Naive B cell (primary cell): Measurements from ENCODE around the gene CSF1R. TPM values are rescaled to one million over a fixed set of nuclear protein-coding genes. Genes with fewer than 3 reads are reported as not detected.

ENCODE experiments used
- ATAC-seq, 2 donors: fragments of 150-1000 bp; cut with Tn5 transposase; 2 replicates each; pipeline ENCODE4 v1.10.0; 2021; ENCODE audit warnings: low read depth in 2 of 2, mild to moderate bottlenecking in 2 of 2, moderate library complexity in 2 of 2
- DNase-seq: peaks from one replicate; pipeline ENCODE4 v3.0.0; 2022
- H3K27ac Mint-ChIP-seq, 6 donors: one replicate each; pipeline ENCODE4 v1.8.0; 2020 to 2022; ENCODE audit warnings: mild to moderate bottlenecking in 6 of 6, mixed read lengths in 6 of 6, moderate library complexity in 5 of 6, inconsistent platforms in 2 of 6
- H3K27me3 Mint-ChIP-seq, 3 donors: one replicate each; pipeline ENCODE4 v1.8.0; 2021 to 2022; ENCODE audit warnings: mixed read lengths in 3 of 3, mild to moderate bottlenecking in 1 of 3
- H3K36me3 Mint-ChIP-seq, 2 donors: one replicate each; pipeline ENCODE4 v1.8.0; 2020 to 2022; ENCODE audit warnings: mixed read lengths in 2 of 2, inconsistent platforms in 1 of 2, mild to moderate bottlenecking in 1 of 2
- H3K4me1 Mint-ChIP-seq, 3 donors: one replicate each; pipeline ENCODE4 v1.8.0; 2020 to 2022; ENCODE audit warnings: mixed read lengths in 3 of 3, inconsistent platforms in 1 of 3, mild to moderate bottlenecking in 1 of 3, moderate library complexity in 1 of 3
- H3K4me3 Mint-ChIP-seq, 8 donors: one replicate each; pipeline ENCODE4 v1.8.0; 2020 to 2022; ENCODE audit warnings: mild to moderate bottlenecking in 8 of 8, mixed read lengths in 8 of 8, moderate library complexity in 8 of 8, inconsistent platforms in 2 of 8
- H3K9me3 Mint-ChIP-seq, 7 donors: one replicate each; pipeline ENCODE4 v1.8.0; 2020 to 2022; ENCODE audit warnings: mixed read lengths in 7 of 7, mild to moderate bottlenecking in 5 of 7, inconsistent platforms in 2 of 7, moderate library complexity in 1 of 7
- polyA plus RNA-seq, 6 donors: library from polyadenylated mRNA; unstranded; fragments of 300-500 nt; fragmentation: Illumina TruSeq; gene quantifications; one replicate each; pipeline ENCODE4 v1.2.3, GENCODE V29; 2021; ENCODE audit warnings: low read depth in 6 of 6

The CSF1R gene
- polyA plus RNA-seq, 6 donors from 2014 or later, result 0.20 to 1.5 (median 0.96) TPM

DNA sequence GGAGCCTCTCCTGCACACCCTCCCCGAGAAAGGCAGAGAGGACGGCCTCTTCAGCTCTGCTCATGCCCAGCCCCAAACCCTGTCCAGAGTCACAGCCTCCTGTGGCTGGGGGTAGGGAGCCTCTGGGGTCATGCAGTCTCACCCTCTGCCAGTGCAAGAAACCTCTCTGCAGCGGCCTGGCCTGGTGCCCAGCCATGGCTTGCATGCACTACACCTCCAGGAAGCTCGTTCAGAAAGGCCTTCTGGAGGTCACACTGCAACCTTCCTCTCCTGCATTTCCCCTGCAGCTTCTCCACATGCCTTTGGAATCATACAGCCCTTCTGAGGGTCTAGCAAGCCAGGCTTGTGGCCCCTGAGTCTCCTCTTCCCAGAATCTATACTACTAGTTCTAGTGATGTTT lies 17.9 kb downstream of the CSF1R start:
- peak overlapping the region in 1 of 6 donors; percentile 27 for H3K27ac Mint-ChIP-seq
- peaks cover 0 to 6% (median 0%) of the 10 kb centered on the region in 3 donors for H3K27me3 Mint-ChIP-seq
- no peak overlapping the region for H3K4me3 Mint-ChIP-seq
- ATAC-seq (no peak), DNase-seq (no peak)
- peaks cover 0 to 6% (median 3%) of the 10 kb centered on the region in 7 donors for H3K9me3 Mint-ChIP-seq
- H3K36me3 Mint-ChIP-seq, result no peaks in the 10 kb centered on the region
- peaks cover 6 to 15% (median 13%) of the 10 kb centered on the region in 3 donors for H3K4me1 Mint-ChIP-seq

- Mint-ChIP-seq H3K9me3 (peaks cover 0 to 5% (median 3%) of the 10 kb centered on the region in 7 donors), H3K27ac (no peak overlapping the region), H3K4me3 (no peak overlapping the region), H3K36me3 (no peaks in the 10 kb centered on the region), H3K4me1 (peaks cover 6 to 15% (median 13%) of the 10 kb centered on the region in 3 donors), H3K27me3 (peaks cover 0 to 6% (median 0%) of the 10 kb centered on the region in 3 donors)
- ATAC-seq (no peak), DNase-seq (no peak)
Measured at GRCh38 chr5:150068071-150068470, 18.3 kb downstream of the CSF1R start.

GRCh38 chr5:150067405-150067960 lies 18.9 kb downstream of the CSF1R start:
- peaks cover 6 to 15% (median 13%) of the 10 kb centered on the region in 3 donors for H3K4me1 Mint-ChIP-seq
- no peak for ATAC-seq
- H3K27ac Mint-ChIP-seq, result peak overlapping the region in 1 of 6 donors; percentile 69
- no peaks in the 10 kb centered on the region for H3K9me3 Mint-ChIP-seq
- no peak for DNase-seq
- H3K4me3 Mint-ChIP-seq, result no peak overlapping the region
- H3K27me3 Mint-ChIP-seq, result peaks cover 0 to 6% (median 0%) of the 10 kb centered on the region in 3 donors
- no peaks in the 10 kb centered on the region for H3K36me3 Mint-ChIP-seq

- ATAC-seq (no peak), DNase-seq (no peak)
- H3K4me3 Mint-ChIP-seq, result peak overlapping the region in 2 of 8 donors; percentile 21 to 34
- no peaks in the 10 kb centered on the region for H3K36me3 Mint-ChIP-seq
- H3K27me3 Mint-ChIP-seq, result peaks cover 0 to 6% (median 0%) of the 10 kb centered on the region in 3 donors
- no peaks in the 10 kb centered on the region for H3K9me3 Mint-ChIP-seq
- H3K4me1 Mint-ChIP-seq, result peaks cover 6 to 15% (median 13%) of the 10 kb centered on the region in 3 donors
- H3K27ac Mint-ChIP-seq, result peak overlapping the region in 2 of 6 donors; percentile 21 to 69
Measured at GRCh38 chr5:150066901-150067396, 19.4 kb downstream of the CSF1R start.

DNA sequence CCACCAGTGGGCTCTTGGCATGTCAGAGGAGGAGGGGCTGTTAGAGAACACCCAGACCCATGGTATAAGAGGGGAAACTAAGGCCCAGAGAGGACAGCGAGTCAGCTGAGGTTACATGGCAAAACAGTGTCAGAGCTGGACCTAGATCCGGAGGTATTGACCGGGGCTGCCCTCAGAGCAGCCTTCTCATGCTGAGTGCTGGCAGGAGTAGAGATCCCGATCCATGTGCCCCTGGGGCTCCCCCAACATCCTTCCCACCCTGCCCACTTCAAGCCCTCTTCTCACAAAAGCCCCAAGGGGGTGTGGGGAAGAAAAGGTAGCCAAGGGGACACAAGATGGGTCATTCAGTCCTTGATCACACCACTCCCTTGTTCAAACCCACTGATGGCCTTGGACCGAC lies 19.9 kb downstream of the CSF1R start:
- Mint-ChIP-seq H3K27ac (peak overlapping the region in 1 of 6 donors; percentile 2), H3K4me1 (peaks cover 6 to 15% (median 13%) of the 10 kb centered on the region in 3 donors), H3K9me3 (no peaks in the 10 kb centered on the region), H3K4me3 (no peak overlapping the region), H3K36me3 (no peaks in the 10 kb centered on the region), H3K27me3 (peaks cover 0 to 6% (median 0%) of the 10 kb centered on the region in 3 donors)
- ATAC-seq (no peak), DNase-seq (no peak)

DNA sequence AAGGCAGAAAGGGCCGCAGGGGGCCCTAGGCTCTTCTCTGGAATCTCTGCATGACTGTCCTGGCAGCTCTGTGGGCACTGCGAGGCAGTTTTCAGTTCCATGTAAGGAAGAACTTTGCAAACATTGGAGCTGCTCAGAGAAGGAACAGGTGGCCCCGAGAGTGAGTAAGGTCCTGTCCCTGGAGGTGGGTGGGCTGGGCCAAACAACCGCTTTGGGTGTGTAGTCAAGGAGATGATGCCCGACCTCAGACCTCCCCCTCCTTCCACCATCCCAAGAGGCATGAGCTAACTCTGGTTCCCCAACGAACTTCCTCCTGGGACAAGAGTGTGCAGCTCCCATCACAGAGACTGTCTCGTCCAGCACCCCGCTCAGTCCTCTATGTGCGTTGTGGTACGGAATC lies 20.5 kb downstream of the CSF1R start:
- Mint-ChIP-seq H3K9me3 (no peaks in the 10 kb centered on the region), H3K27me3 (peaks cover 0 to 6% (median 0%) of the 10 kb centered on the region in 3 donors), H3K4me3 (no peak overlapping the region), H3K36me3 (no peaks in the 10 kb centered on the region), H3K27ac (peak overlapping the region in 2 of 6 donors; percentile 2 to 34), H3K4me1 (peaks cover 6 to 15% (median 13%) of the 10 kb centered on the region in 3 donors)
- DNase-seq (no peak), ATAC-seq (no peak)

GRCh38 chr5:150065346-150065745 lies 21.0 kb downstream of the CSF1R start:
- peak overlapping the region in 1 of 8 donors; percentile 3 for H3K4me3 Mint-ChIP-seq
- H3K36me3 Mint-ChIP-seq, result no peaks in the 10 kb centered on the region
- H3K27ac Mint-ChIP-seq, result no peak overlapping the region
- H3K9me3 Mint-ChIP-seq, result no peaks in the 10 kb centered on the region
- peaks cover 6 to 15% (median 13%) of the 10 kb centered on the region in 3 donors for H3K4me1 Mint-ChIP-seq
- ATAC-seq (no peak), DNase-seq (no peak)
- H3K27me3 Mint-ChIP-seq, result peaks cover 0 to 6% (median 0%) of the 10 kb centered on the region in 3 donors

GRCh38 chr5:150064681-150065220 lies 21.6 kb downstream of the CSF1R start:
- no peak for DNase-seq
- H3K27ac Mint-ChIP-seq, result no peak overlapping the region
- H3K27me3 Mint-ChIP-seq, result peaks cover 0 to 6% (median 0%) of the 10 kb centered on the region in 3 donors
- no peak overlapping the region for H3K4me3 Mint-ChIP-seq
- no peaks in the 10 kb centered on the region for H3K9me3 Mint-ChIP-seq
- no peaks in the 10 kb centered on the region for H3K36me3 Mint-ChIP-seq
- ATAC-seq, result no peak
- peaks cover 6 to 15% (median 13%) of the 10 kb centered on the region in 3 donors for H3K4me1 Mint-ChIP-seq

GRCh38 chr5:150063638-150064037 lies 22.7 kb downstream of the CSF1R start:
- no peaks in the 10 kb centered on the region for H3K36me3 Mint-ChIP-seq
- no peaks in the 10 kb centered on the region for H3K9me3 Mint-ChIP-seq
- H3K4me3 Mint-ChIP-seq, result no peak overlapping the region
- H3K27ac Mint-ChIP-seq, result peak overlapping the region in 1 of 6 donors; percentile 61
- H3K4me1 Mint-ChIP-seq, result peaks cover 8 to 15% (median 13%) of the 10 kb centered on the region in 3 donors
- H3K27me3 Mint-ChIP-seq, result peaks cover 0 to 6% (median 0%) of the 10 kb centered on the region in 3 donors
- DNase-seq (no peak), ATAC-seq (no peak)

DNA sequence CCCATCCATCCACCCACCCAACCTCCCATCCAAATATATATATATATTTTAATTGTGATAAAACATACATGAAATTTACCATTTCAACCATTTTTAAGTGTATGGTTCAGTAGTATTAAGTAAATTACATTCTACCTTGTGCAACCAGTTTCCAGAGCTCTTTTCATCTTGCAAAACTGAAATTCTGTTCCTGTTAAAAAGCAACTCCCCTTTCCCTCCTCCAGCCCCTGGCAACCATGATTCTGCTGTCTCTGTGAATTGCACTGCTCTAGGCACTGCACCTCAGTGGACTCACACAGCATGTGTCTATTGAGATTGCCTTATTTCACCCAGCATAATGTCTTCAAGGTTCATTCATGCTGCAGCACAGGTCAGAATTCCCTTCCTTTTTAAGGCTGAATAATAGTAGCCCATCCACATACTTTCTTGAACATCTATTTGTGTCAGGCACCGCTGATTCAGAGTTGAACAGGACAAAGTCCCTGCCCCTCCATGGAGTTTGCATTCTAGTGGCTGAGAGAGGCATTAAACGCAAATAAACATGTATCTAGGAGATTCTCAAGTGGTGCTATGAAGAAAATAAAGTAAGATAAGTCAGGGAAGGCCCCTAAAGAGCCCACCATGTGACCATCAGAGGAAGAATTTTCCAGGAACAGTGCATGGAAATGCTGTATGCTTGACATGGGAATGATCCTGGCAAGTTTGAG lies 24.0 kb downstream of the CSF1R start:
- no peak overlapping the region for H3K27ac Mint-ChIP-seq
- no peak overlapping the region for H3K4me3 Mint-ChIP-seq
- H3K9me3 Mint-ChIP-seq, result no peaks in the 10 kb centered on the region
- H3K4me1 Mint-ChIP-seq, result peaks cover 8 to 13% (median 12%) of the 10 kb centered on the region in 3 donors
- H3K36me3 Mint-ChIP-seq, result no peaks in the 10 kb centered on the region
- DNase-seq (no peak), ATAC-seq (no peak)
- H3K27me3 Mint-ChIP-seq, result peaks cover 0 to 6% (median 0%) of the 10 kb centered on the region in 3 donors

- no peaks in the 10 kb centered on the region for H3K36me3 Mint-ChIP-seq
- DNase-seq (no peak), ATAC-seq (no peak)
- no peaks in the 10 kb centered on the region for H3K9me3 Mint-ChIP-seq
- peak overlapping the region in 1 of 6 donors; percentile 92 for H3K27ac Mint-ChIP-seq
- H3K4me1 Mint-ChIP-seq, result peaks cover 0 to 7% (median 5%) of the 10 kb centered on the region in 3 donors
- no peak overlapping the region for H3K4me3 Mint-ChIP-seq
- peaks cover 0 to 6% (median 0%) of the 10 kb centered on the region in 3 donors for H3K27me3 Mint-ChIP-seq
Measured at GRCh38 chr5:150061538-150061995, 24.8 kb downstream of the CSF1R start.

DNA sequence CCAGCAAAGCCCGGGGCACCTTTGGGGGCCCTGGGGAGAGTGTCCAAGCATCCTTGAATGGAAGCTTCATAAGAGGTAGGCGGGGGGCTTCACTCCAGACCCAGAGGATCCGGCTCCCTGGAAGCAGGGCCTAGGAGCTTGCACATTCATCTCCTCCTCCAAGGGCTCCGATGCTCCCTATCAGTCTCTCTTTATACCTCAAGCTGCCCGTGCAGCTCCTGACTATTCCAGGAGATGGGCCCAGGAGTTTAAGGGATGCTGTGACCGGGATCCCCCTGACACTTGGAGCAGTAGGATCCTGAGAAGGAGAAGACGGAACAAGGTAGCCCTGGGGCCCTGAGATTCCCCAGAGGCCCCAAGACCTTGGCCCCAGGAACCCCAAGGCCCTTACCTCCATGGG lies 25.9 kb downstream of the CSF1R start:
- Mint-ChIP-seq H3K4me3 (no peak overlapping the region), H3K27ac (no peak overlapping the region), H3K9me3 (no peaks in the 10 kb centered on the region), H3K36me3 (no peaks in the 10 kb centered on the region), H3K4me1 (peaks cover 0 to 6% (median 0%) of the 10 kb centered on the region in 3 donors), H3K27me3 (no peaks in the 10 kb centered on the region)
- DNase-seq (no peak), ATAC-seq (no peak)

- H3K9me3 Mint-ChIP-seq, result no peaks in the 10 kb centered on the region
- DNase-seq (no peak), ATAC-seq (no peak)
- no peak overlapping the region for H3K4me3 Mint-ChIP-seq
- no peaks in the 10 kb centered on the region for H3K27me3 Mint-ChIP-seq
- H3K4me1 Mint-ChIP-seq, result peaks cover 0 to 6% (median 0%) of the 10 kb centered on the region in 3 donors
- no peak overlapping the region for H3K27ac Mint-ChIP-seq
- H3K36me3 Mint-ChIP-seq, result no peaks in the 10 kb centered on the region
Measured at GRCh38 chr5:150059623-150060022, 26.7 kb downstream of the CSF1R start.
